ENCODE results near the gene RHOBTB3. TPM values are rescaled to one million over a fixed set of nuclear protein-coding genes. Genes with fewer than 3 reads are reported as not detected.

RHOBTB3 gene
- total RNA-seq, 6 donors from 2014 or later: 42.4 to 104 (median 60.9) TPM

DNA sequence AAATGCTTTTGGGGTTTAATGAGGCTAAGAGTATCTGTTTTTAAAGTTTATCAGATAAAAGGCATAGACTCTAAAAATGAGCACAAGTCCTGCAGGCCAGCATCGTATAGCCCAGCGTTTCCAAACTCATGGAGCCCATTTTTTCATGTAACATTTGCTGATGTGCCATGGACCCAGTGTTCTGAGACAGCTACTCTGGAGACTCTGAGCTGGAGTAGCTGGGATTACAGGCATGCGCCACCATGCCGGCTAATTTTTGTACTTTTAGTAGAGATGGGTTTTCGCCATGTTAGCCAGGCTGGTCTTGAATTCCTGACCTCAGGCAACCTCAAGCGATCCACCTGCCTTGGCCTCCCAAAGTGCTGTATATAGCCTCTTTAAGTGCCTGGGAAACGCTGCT is 75.6 kb downstream of the RHOBTB3 start:
- WGBS, 2 donors: 96 to 98% methylated on average over 7 of the region's 7 CpGs
- DNase-seq: no peak

GRCh38 chr5:95808013-95808685 is 77.0 kb downstream of the RHOBTB3 start:
- peaks cover 41 to 53% (median 49%) of the 10 kb centered on the region in 4 donors for H3K4me1 ChIP-seq
- peak overlapping the region; percentile 4 to 79 (median 62) for H3K27ac ChIP-seq
- no peak overlapping the region for H3K4me3 ChIP-seq
- no peak for TF ChIP-seq POLR2A (IDR thresholded peaks at IDR 0.05)
- TF ChIP-seq, protein P1, sequence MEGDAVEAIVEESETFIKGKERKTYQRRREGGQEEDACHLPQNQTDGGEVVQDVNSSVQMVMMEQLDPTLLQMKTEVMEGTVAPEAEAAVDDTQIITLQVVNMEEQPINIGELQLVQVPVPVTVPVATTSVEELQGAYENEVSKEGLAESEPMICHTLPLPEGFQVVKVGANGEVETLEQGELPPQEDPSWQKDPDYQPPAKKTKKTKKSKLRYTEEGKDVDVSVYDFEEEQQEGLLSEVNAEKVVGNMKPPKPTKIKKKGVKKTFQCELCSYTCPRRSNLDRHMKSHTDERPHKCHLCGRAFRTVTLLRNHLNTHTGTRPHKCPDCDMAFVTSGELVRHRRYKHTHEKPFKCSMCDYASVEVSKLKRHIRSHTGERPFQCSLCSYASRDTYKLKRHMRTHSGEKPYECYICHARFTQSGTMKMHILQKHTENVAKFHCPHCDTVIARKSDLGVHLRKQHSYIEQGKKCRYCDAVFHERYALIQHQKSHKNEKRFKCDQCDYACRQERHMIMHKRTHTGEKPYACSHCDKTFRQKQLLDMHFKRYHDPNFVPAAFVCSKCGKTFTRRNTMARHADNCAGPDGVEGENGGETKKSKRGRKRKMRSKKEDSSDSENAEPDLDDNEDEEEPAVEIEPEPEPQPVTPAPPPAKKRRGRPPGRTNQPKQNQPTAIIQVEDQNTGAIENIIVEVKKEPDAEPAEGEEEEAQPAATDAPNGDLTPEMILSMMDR (IDR thresholded peaks at IDR 0.05): no peak
- no peak for TF ChIP-seq POLR2AphosphoS5 (IDR thresholded peaks at IDR 0.05)
- TF ChIP-seq EP300 (IDR thresholded peaks at IDR 0.05): no peak
- 80 to 82% methylated on average over 7 of the region's 7 CpGs for WGBS, 2 donors
- H3K9me3 ChIP-seq: peaks cover 0 to 4% (median 0%) of the 10 kb centered on the region in 4 donors
- peak in 1 of 2 donors; percentile 4 for ATAC-seq (ENCODE audit: low FRiP score in 2 of 2)
- H3K36me3 ChIP-seq: peaks cover 0 to 7% (median 0%) of the 10 kb centered on the region in 4 donors
- no peak for DNase-seq
- H3K27me3 ChIP-seq: no peaks in the 10 kb centered on the region

More for the DNA sequence above, 75.6 kb downstream of the RHOBTB3 start:
- TF ChIP-seq, protein P1 (IDR thresholded peaks at IDR 0.05): no peak
- TF ChIP-seq POLR2A (IDR thresholded peaks at IDR 0.05) (no peak), POLR2AphosphoS5 (IDR thresholded peaks at IDR 0.05) (no peak), EP300 (IDR thresholded peaks at IDR 0.05) (no peak)
- ATAC-seq (ENCODE audit: low FRiP score in 2 of 2): no peak
- H3K27me3 ChIP-seq: no peaks in the 10 kb centered on the region
- peaks cover 27 to 39% (median 35%) of the 10 kb centered on the region in 4 donors for H3K4me1 ChIP-seq
- no peak overlapping the region for H3K27ac ChIP-seq
- peaks cover 0 to 4% (median 0%) of the 10 kb centered on the region in 4 donors for H3K9me3 ChIP-seq
- H3K36me3 ChIP-seq: peaks cover 0 to 3% (median 0%) of the 10 kb centered on the region in 4 donors
- H3K4me3 ChIP-seq: no peak overlapping the region

GRCh38 chr5:95808686-95809413 is 77.7 kb downstream of the RHOBTB3 start:
- ATAC-seq (ENCODE audit: low FRiP score in 2 of 2): peak; percentile 89 to 94
- Histone ChIP-seq H3K27ac (peak overlapping the region; percentile 4 to 79 (median 62)), H3K27me3 (no peaks in the 10 kb centered on the region), H3K4me1 (peaks cover 43 to 53% (median 52%) of the 10 kb centered on the region in 4 donors), H3K4me3 (no peak overlapping the region), H3K36me3 (peaks cover 0 to 14% (median 1%) of the 10 kb centered on the region in 4 donors), H3K9me3 (peaks cover 0 to 4% (median 0%) of the 10 kb centered on the region in 4 donors)
- TF ChIP-seq, protein P1 (IDR thresholded peaks at IDR 0.05): no peak
- TF ChIP-seq POLR2A (IDR thresholded peaks at IDR 0.05): no peak
- no peak for TF ChIP-seq POLR2AphosphoS5 (IDR thresholded peaks at IDR 0.05)
- TF ChIP-seq EP300 (IDR thresholded peaks at IDR 0.05): no peak
- DNase-seq: peak in 1 of 2 donors; percentile 70
- 22 to 40% methylated on average over 10 of the region's 10 CpGs for WGBS, 2 donors

DNA sequence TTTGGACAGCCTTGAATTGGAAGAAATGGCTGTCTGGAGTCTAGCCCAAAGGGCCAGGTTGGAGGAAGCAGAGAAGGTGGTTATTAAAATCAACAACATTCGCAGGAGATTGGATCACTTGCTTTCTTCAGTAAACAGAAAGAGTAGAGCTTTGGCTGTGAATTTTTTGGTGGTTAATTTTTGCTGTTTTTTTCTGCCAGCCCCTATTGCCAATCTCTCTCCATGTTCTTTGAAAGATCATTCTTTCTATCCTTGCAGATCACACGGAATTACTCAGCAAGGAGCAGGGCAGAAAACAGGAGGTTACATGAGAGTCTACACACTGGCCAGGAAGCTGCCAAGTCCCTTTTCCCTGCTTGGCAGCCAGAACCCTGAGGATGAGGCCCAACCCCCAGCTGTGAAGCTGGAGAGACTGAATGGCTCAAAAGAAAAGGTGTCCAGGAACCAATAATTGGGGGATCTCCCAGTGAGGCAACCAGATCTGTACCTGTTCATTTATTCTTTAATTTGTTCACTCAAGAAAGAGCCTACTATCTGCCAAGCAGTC is 78.4 kb downstream of the RHOBTB3 start:
- Histone ChIP-seq H3K36me3 (peaks cover 0 to 20% (median 4%) of the 10 kb centered on the region in 4 donors), H3K9me3 (peaks cover 0 to 4% (median 0%) of the 10 kb centered on the region in 4 donors), H3K27me3 (no peaks in the 10 kb centered on the region), H3K27ac (peak overlapping the region in 3 of 4 donors; percentile 55 to 79 (median 70)), H3K4me3 (no peak overlapping the region), H3K4me1 (peaks cover 43 to 53% (median 52%) of the 10 kb centered on the region in 4 donors)
- DNase-seq: no peak
- ATAC-seq (ENCODE audit: low FRiP score in 2 of 2): no peak
- WGBS, 2 donors: 23 to 33% methylated on average over 2 of the region's 2 CpGs
- TF ChIP-seq POLR2AphosphoS5 (IDR thresholded peaks at IDR 0.05) (no peak), POLR2A (IDR thresholded peaks at IDR 0.05) (no peak), EP300 (IDR thresholded peaks at IDR 0.05) (no peak)
- TF ChIP-seq, protein P1 (IDR thresholded peaks at IDR 0.05): no peak
